WTC11 (cell line): ENCODE measurements around the gene LMOD2. TPM values are rescaled to one million over a fixed set of nuclear protein-coding genes. Genes with fewer than 3 reads are reported as not detected.
A peak's percentile ranks its signal among the peaks of the same experiment; 100 is the strongest.

Source experiments
- ATAC-seq: fragments of 200-7000 bp; cut with Tn5 transposase; 2 replicates; pipeline ENCODE4 v1.10.0; 2021; ENCODE audit warnings: mild to moderate bottlenecking, moderate library complexity
- CTCF ChIA-PET: fragments of 300-600 bp; sonication (Branson Sonifier 250); formaldehyde crosslinking; loops from one replicate; lab custom pipeline; 2021; ENCODE audit warnings: antibody characterized with exemption; lab: Charles Lee
- POLR2A ChIA-PET: fragments of 350-600 bp; sonication (Branson Sonifier 250); formaldehyde crosslinking; loops from one replicate; lab custom pipeline; 2021; ENCODE audit warnings: antibody characterized with exemption; lab: Charles Lee
- DNase-seq: peaks from one replicate; pipeline ENCODE4 v3.0.0; 2021; ENCODE audit warnings: low spot score
- H3K27ac Mint-ChIP-seq: 2 replicates; pipeline ENCODE4 v1.8.0; 2021; ENCODE audit warnings: mixed read lengths
- H3K27me3 Mint-ChIP-seq: 2 replicates; pipeline ENCODE4 v1.8.0; 2021; ENCODE audit warnings: low read depth, mild to moderate bottlenecking, moderate library complexity, mixed read lengths
- H3K36me3 Mint-ChIP-seq: 2 replicates; pipeline ENCODE4 v1.8.0; 2021; ENCODE audit warnings: mixed read lengths
- H3K4me1 Mint-ChIP-seq: 2 replicates; pipeline ENCODE4 v1.8.0; 2022; ENCODE audit warnings: mixed read lengths
- H3K4me3 Mint-ChIP-seq: 2 replicates; pipeline ENCODE4 v1.8.0; 2021; ENCODE audit warnings: mild to moderate bottlenecking, moderate library complexity, mixed read lengths
- H3K9me3 Mint-ChIP-seq: 2 replicates; pipeline ENCODE4 v1.8.0; 2021; ENCODE audit warnings: mixed read lengths
- HMGA2 ChIP-seq: fragments of 250-450 bp; sonication (Bioruptor Pico); IDR thresholded peaks from 2 replicates; pipeline ENCODE4 v1.4.0; 2021; ENCODE audit warnings: mild to moderate bottlenecking, moderate library complexity
- RELA ChIP-seq: sonication (generic); formaldehyde crosslinking; IDR thresholded peaks from 2 replicates; pipeline ENCODE4 v1.8.1; 2022; ENCODE audit warnings: missing genetic modification reagents, mild to moderate bottlenecking, borderline replicate concordance
- ZNF396 ChIP-seq: fragments of 250-450 bp; sonication (Bioruptor Pico); IDR thresholded peaks from 2 replicates; pipeline ENCODE4 v1.8.0; 2021; ENCODE audit warnings: mild to moderate bottlenecking, moderate library complexity, borderline replicate concordance
- ZNF512 ChIP-seq: sonication (generic); formaldehyde crosslinking; IDR thresholded peaks from 2 replicates; pipeline ENCODE4 v1.8.1; 2022; ENCODE audit warnings: missing genetic modification reagents, borderline replicate concordance
- total RNA-seq: library from RNA; stranded (reverse); gene quantifications from 3 replicates; pipeline ENCODE4 v1.2.3, GENCODE V29; 2021

LMOD2 gene
- total RNA-seq, 1 experiment from 2014 or later, result not detected

GRCh38 chr7:123711832-123712293 lies 56.2 kb downstream of the LMOD2 start:
- ATAC-seq, result no peak
- Mint-ChIP-seq H3K4me3 (no peak overlapping the region), H3K27me3 (no peaks in the 10 kb centered on the region), H3K4me1 (peaks cover 28% of the 10 kb centered on the region), H3K9me3 (no peaks in the 10 kb centered on the region), H3K36me3 (peaks cover 12% of the 10 kb centered on the region), H3K27ac (peak overlapping the region; percentile 12; the same call in 1 of the 2 replicates)
- DNase-seq, result no peak
- ChIA-PET POLR2A (no interaction called here), CTCF (interaction anchor here (1.4 kb wide), 1 partner anchor 10 kb away, joined by 10 read pairs; no protein-coding TSS in a partner anchor)
- no peak for TF ChIP-seq HMGA2

- no peak overlapping the region for H3K4me3 Mint-ChIP-seq
- ChIA-PET CTCF (interaction anchor here (1.2 to 1.4 kb wide), 2 partner anchors 11 to 37 kb away, joined by 3 to 10 read pairs; no protein-coding TSS in a partner anchor), POLR2A (no interaction called here)
- H3K9me3 Mint-ChIP-seq, result no peaks in the 10 kb centered on the region
- no peak for TF ChIP-seq ZNF396
- TF ChIP-seq RELA (CRISPR knock-in tag), result no peak
- no peak for TF ChIP-seq ZNF512
- peaks cover 11% of the 10 kb centered on the region for H3K36me3 Mint-ChIP-seq
- ATAC-seq (no peak), DNase-seq (no peak)
- 0 out of 2 replicates have a peak overlapping the region, but pooled peaks have one; percentile 6 for H3K27ac Mint-ChIP-seq
- no peaks in the 10 kb centered on the region for H3K27me3 Mint-ChIP-seq
- H3K4me1 Mint-ChIP-seq, result peaks cover 36% of the 10 kb centered on the region
Measured at GRCh38 chr7:123712619-123713018, 57.0 kb downstream of the LMOD2 start.

Other genes with a start within 250 kb of the LMOD2 start
- 0.62 to 0.77 TPM (median 0.71 TPM) in 3 replicates for gene IQUB, start 121.3 kb upstream of the LMOD2 start, total RNA-seq
- gene NDUFA5, start 98.0 kb upstream of the LMOD2 start, total RNA-seq, result 69.1 to 77.0 TPM (median 72.9 TPM) in 3 replicates
- gene ASB15, start 54.0 kb upstream of the LMOD2 start, total RNA-seq, result not detected in 3 replicates
- 29.9 to 34.4 TPM (median 30.0 TPM) in 3 replicates for gene WASL, start 93.1 kb downstream of the LMOD2 start, total RNA-seq
- not detected in 3 replicates for gene HYAL4, start 189.3 kb downstream of the LMOD2 start, total RNA-seq